Mesendoderm (in vitro differentiated cells): ENCODE measurements around the gene TTLL6.

Source experiments
- DNase-seq: peaks from one replicate; pipeline ENCODE4 v3.0.0; 2013
- H2AK5ac ChIP-seq: 2 replicates; pipeline ENCODE4 v1.6.1; 2013; ENCODE audit warnings: low read length, inconsistent platforms
- H2BK120ac ChIP-seq: 2 replicates; pipeline ENCODE4 v1.6.1; 2013; ENCODE audit warnings: low read depth, mild to moderate bottlenecking, low read length, moderate library complexity, mixed read lengths
- H2BK15ac ChIP-seq: replicated peaks from 2 replicates; pipeline ENCODE4 v1.6.1; 2013; ENCODE audit warnings: low read depth, mild to moderate bottlenecking, moderate library complexity
- H2BK5ac ChIP-seq: 2 replicates; pipeline ENCODE4 v1.6.1; 2013; ENCODE audit warnings: low read length, inconsistent platforms
- H3K18ac ChIP-seq: 2 replicates; pipeline ENCODE4 v1.6.1; 2013; ENCODE audit warnings: mild to moderate bottlenecking, low read length, mixed read lengths
- H3K23ac ChIP-seq: one replicate; pipeline ENCODE4 v1.6.1; 2013; ENCODE audit warnings: low read length
- H3K27ac ChIP-seq: 2 replicates; pipeline ENCODE4 v1.5.1; 2013; ENCODE audit warnings: low read depth, mild to moderate bottlenecking, inconsistent platforms, low read length, moderate library complexity
- H3K27me3 ChIP-seq: 2 replicates; pipeline ENCODE4 v1.6.1; 2013; ENCODE audit warnings: low read length, control low read depth, mild to moderate bottlenecking, inconsistent platforms; ENCODE audit not compliant: insufficient read depth, poor library complexity
- H3K36me3 ChIP-seq: 2 replicates; pipeline ENCODE4 v1.6.1; 2013; ENCODE audit warnings: low read length, inconsistent platforms; ENCODE audit not compliant: control insufficient read depth, insufficient read depth
- H3K4ac ChIP-seq: one replicate; pipeline ENCODE4 v1.6.1; 2013; ENCODE audit warnings: low read depth, mild to moderate bottlenecking, low read length, moderate library complexity
- H3K4me1 ChIP-seq: 2 replicates; pipeline ENCODE4 v1.6.1; 2013; ENCODE audit warnings: low read depth, low read length, inconsistent platforms; ENCODE audit not compliant: control insufficient read depth
- H3K4me2 ChIP-seq: 2 replicates; pipeline ENCODE4 v1.6.1; 2013; ENCODE audit warnings: low read length
- H3K4me3 ChIP-seq: 2 replicates; pipeline ENCODE4 v1.5.1; 2013; ENCODE audit warnings: mild to moderate bottlenecking, low read length
- H3K56ac ChIP-seq: one replicate; pipeline ENCODE4 v1.6.1; 2013; ENCODE audit warnings: low read length
- H3K79me1 ChIP-seq: 2 replicates; pipeline ENCODE4 v1.6.1; 2013; ENCODE audit warnings: low read length, inconsistent platforms
- H3K79me2 ChIP-seq: 2 replicates; pipeline ENCODE4 v1.6.1; 2013; ENCODE audit warnings: mild to moderate bottlenecking, low read length; ENCODE audit not compliant: control insufficient read depth, insufficient read depth
- H3K9ac ChIP-seq: 2 replicates; pipeline ENCODE4 v1.6.1; 2013; ENCODE audit warnings: low read length, inconsistent platforms
- H4K5ac ChIP-seq: one replicate; pipeline ENCODE4 v1.6.1; 2013; ENCODE audit warnings: low read length
- H4K8ac ChIP-seq: one replicate; pipeline ENCODE4 v1.6.1; 2013; ENCODE audit warnings: low read depth, mild to moderate bottlenecking, control low read depth, low read length, moderate library complexity
- WGBS: extraction: QIAGEN DNeasy Blood & Tissue Kit; methylation state at CpG from one replicate; pipeline ENCODE4 v1.1.7; 2013; ENCODE audit warnings: low lambda C conversion rate, missing lambda C conversion rate; ENCODE audit not compliant: insufficient coverage; ENCODE audit errors: extremely low coverage; 5-methylcytosine and 5-hydroxymethylcytosine counted together

TTLL6 gene

DNA sequence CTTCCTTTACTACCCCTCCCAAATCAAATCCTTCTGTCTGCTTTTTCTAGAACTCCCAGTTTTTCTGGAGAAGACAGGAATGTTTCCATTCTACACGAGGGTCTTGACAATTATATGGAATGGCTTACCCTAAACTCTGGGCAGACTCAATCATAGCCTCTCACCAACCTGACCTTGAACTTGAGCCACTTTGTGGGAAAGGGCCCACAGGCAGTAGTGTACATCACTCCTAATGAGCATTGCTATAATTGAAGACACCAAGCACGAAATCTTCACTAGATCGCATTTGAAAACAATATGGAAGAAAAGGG lies 86.8 kb downstream of the TTLL6 start:
- no CpG with 5 or more reads among the region's 3 CpGs for WGBS

GRCh38 chr17:48729335-48730239 lies 87.4 kb downstream of the TTLL6 start:
- WGBS: no CpG with 5 or more reads among the region's 19 CpGs
- DNase-seq: no peak
- Histone ChIP-seq H3K79me2 (no peaks in the 10 kb centered on the region), H3K4me3 (peak overlapping the region; percentile 1), H3K27ac (no peak overlapping the region), H4K8ac (no peak overlapping the region), H3K56ac (peak overlapping the region; percentile 49), H3K4me2 (peak overlapping the region; percentile 82), H3K23ac (no peak overlapping the region), H2BK5ac (no peak overlapping the region), H2BK120ac (no peak overlapping the region), H3K36me3 (no peaks in the 10 kb centered on the region), H3K18ac (peak overlapping the region; percentile 51), H3K27me3 (peaks cover 48% of the 10 kb centered on the region), H3K4ac (no peak overlapping the region), H3K4me1 (peaks cover 4% of the 10 kb centered on the region), H2BK15ac (no peak overlapping the region), H2AK5ac (no peak overlapping the region), H3K9ac (peak overlapping the region; percentile 57), H4K5ac (no peak overlapping the region), H3K79me1 (no peaks in the 10 kb centered on the region)

More for the DNA sequence above, 86.8 kb downstream of the TTLL6 start:
- Histone ChIP-seq H3K18ac (no peak overlapping the region), H2BK15ac (no peak overlapping the region), H3K79me2 (no peaks in the 10 kb centered on the region), H2BK5ac (no peak overlapping the region), H2BK120ac (no peak overlapping the region), H4K5ac (no peak overlapping the region), H3K36me3 (no peaks in the 10 kb centered on the region), H3K4me2 (no peak overlapping the region), H3K79me1 (no peaks in the 10 kb centered on the region), H2AK5ac (no peak overlapping the region), H3K56ac (no peak overlapping the region), H3K4me3 (no peak overlapping the region), H4K8ac (no peak overlapping the region), H3K4ac (no peak overlapping the region), H3K27ac (no peak overlapping the region), H3K4me1 (peaks cover 4% of the 10 kb centered on the region), H3K23ac (no peak overlapping the region), H3K27me3 (peaks cover 50% of the 10 kb centered on the region), H3K9ac (no peak overlapping the region)
- DNase-seq: no peak

- Histone ChIP-seq H3K18ac (peak within 1 kb of the TSS; percentile 52), H2BK15ac (no peak within 1 kb of the TSS), H2AK5ac (no peak within 1 kb of the TSS), H3K36me3 (no peaks in the 10 kb centered on the region), H3K27me3 (peaks cover 46% of the 10 kb centered on the region), H3K79me1 (no peaks in the 10 kb centered on the region), H3K23ac (no peak within 1 kb of the TSS), H3K4me2 (peak within 1 kb of the TSS; percentile 82), H3K4me1 (peaks cover 4% of the 10 kb centered on the region), H3K4ac (no peak within 1 kb of the TSS), H3K9ac (peak within 1 kb of the TSS; percentile 67), H3K79me2 (no peaks in the 10 kb centered on the region), H3K27ac (no peak within 1 kb of the TSS), H4K8ac (no peak within 1 kb of the TSS), H2BK120ac (no peak within 1 kb of the TSS), H3K56ac (peak within 1 kb of the TSS; percentile 80), H3K4me3 (peak within 1 kb of the TSS; percentile 1), H2BK5ac (no peak within 1 kb of the TSS), H4K5ac (no peak within 1 kb of the TSS)
- peak; percentile 68 for DNase-seq
- WGBS: no CpG with 5 or more reads among the region's 55 CpGs
Observed at GRCh38 chr17:48728232-48729231, 88.5 kb downstream of the TTLL6 start, which contains the start of gene HOXB13. Gene HOXB13, minus strand, starts transcription at chr17:48728750. Its CDS starts 157 bp downstream, at chr17:48728593.

GRCh38 chr17:48727415-48728175 lies 89.4 kb downstream of the TTLL6 start:
- no peak overlapping the region for H3K4ac ChIP-seq
- no peak overlapping the region for H2BK5ac ChIP-seq
- H2BK120ac ChIP-seq: no peak overlapping the region
- H3K79me2 ChIP-seq: no peaks in the 10 kb centered on the region
- H2AK5ac ChIP-seq: no peak overlapping the region
- H2BK15ac ChIP-seq: no peak overlapping the region
- H3K18ac ChIP-seq: no peak overlapping the region
- peaks cover 46% of the 10 kb centered on the region for H3K27me3 ChIP-seq
- H4K5ac ChIP-seq: no peak overlapping the region
- H3K27ac ChIP-seq: no peak overlapping the region
- H3K9ac ChIP-seq: no peak overlapping the region
- DNase-seq: no peak
- H4K8ac ChIP-seq: no peak overlapping the region
- WGBS: no CpG with 5 or more reads among the region's 9 CpGs
- H3K4me2 ChIP-seq: no peak overlapping the region
- H3K79me1 ChIP-seq: no peaks in the 10 kb centered on the region
- no peak overlapping the region for H3K4me3 ChIP-seq
- H3K36me3 ChIP-seq: no peaks in the 10 kb centered on the region
- H3K56ac ChIP-seq: no peak overlapping the region
- H3K4me1 ChIP-seq: peaks cover 3% of the 10 kb centered on the region
- no peak overlapping the region for H3K23ac ChIP-seq

DNA sequence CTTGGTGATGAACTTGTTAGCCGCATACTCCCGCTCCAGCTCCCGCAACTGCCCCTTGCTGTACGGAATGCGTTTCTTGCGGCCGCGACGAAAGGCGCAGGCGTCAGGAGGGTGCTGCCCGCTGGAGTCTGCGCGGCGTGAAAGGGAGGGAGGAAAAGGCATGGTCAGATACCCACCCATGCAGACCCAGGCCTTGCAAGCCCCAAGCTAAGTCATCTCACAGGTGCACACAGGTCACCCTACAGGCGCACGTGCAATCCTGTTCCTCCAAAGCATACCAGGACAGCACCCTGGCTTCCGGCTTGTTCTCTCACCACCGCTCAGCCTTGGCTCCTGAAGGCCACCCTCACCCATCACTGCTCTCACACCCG lies 90.1 kb downstream of the TTLL6 start:
- H3K4me1 ChIP-seq: peaks cover 4% of the 10 kb centered on the region
- H3K27me3 ChIP-seq: peaks cover 46% of the 10 kb centered on the region
- no peak overlapping the region for H3K56ac ChIP-seq
- H3K79me2 ChIP-seq: no peaks in the 10 kb centered on the region
- H3K4me2 ChIP-seq: no peak overlapping the region
- no peaks in the 10 kb centered on the region for H3K36me3 ChIP-seq
- H3K23ac ChIP-seq: no peak overlapping the region
- H3K4me3 ChIP-seq: no peak overlapping the region
- no CpG with 5 or more reads among the region's 20 CpGs for WGBS
- no peak overlapping the region for H3K27ac ChIP-seq
- no peak overlapping the region for H4K5ac ChIP-seq
- H3K79me1 ChIP-seq: no peaks in the 10 kb centered on the region
- H2BK5ac ChIP-seq: no peak overlapping the region
- no peak overlapping the region for H4K8ac ChIP-seq
- no peak overlapping the region for H3K9ac ChIP-seq
- no peak overlapping the region for H2AK5ac ChIP-seq
- no peak for DNase-seq
- H2BK15ac ChIP-seq: no peak overlapping the region
- no peak overlapping the region for H3K4ac ChIP-seq
- no peak overlapping the region for H2BK120ac ChIP-seq
- no peak overlapping the region for H3K18ac ChIP-seq
